GM18861 (cell line): Measurements from ENCODE around the gene KANSL1.

Source experiments
- ATAC-seq: cut with Tn5 transposase; IDR thresholded peaks from one replicate; pipeline ENCODE4 v1.9.1; 2021; ENCODE audit not compliant: unreplicated experiment

KANSL1 gene

GRCh38 chr17:46082257-46082656 lies 111.0 kb downstream of the KANSL1 start:
- no peak for ATAC-seq

GRCh38 chr17:46081018-46081320 lies 112.3 kb downstream of the KANSL1 start:
- ATAC-seq = no peak

- ATAC-seq = no peak
Observed at GRCh38 chr17:46080118-46081017, 112.9 kb downstream of the KANSL1 start.

- no peak for ATAC-seq
Observed at GRCh38 chr17:46078675-46079074, 114.6 kb downstream of the KANSL1 start.

- no peak for ATAC-seq
Observed at GRCh38 chr17:46074540-46074939, 118.7 kb downstream of the KANSL1 start.

- ATAC-seq = no peak
Observed at GRCh38 chr17:46072998-46073397, 120.2 kb downstream of the KANSL1 start.

- ATAC-seq = no peak
Observed at GRCh38 chr17:46071796-46072195, 121.4 kb downstream of the KANSL1 start.

- no peak for ATAC-seq
Observed at GRCh38 chr17:46064460-46064859, 128.8 kb downstream of the KANSL1 start.

GRCh38 chr17:46063241-46063640 lies 130.0 kb downstream of the KANSL1 start:
- no peak for ATAC-seq

- ATAC-seq = no peak
Observed at GRCh38 chr17:46061435-46061834, 131.8 kb downstream of the KANSL1 start.

- ATAC-seq = no peak
Observed at GRCh38 chr17:46060461-46060860, 132.8 kb downstream of the KANSL1 start.

GRCh38 chr17:46059486-46059885 lies 133.7 kb downstream of the KANSL1 start:
- no peak for ATAC-seq

- ATAC-seq = no peak
Observed at GRCh38 chr17:46057366-46057765, 135.9 kb downstream of the KANSL1 start.

GRCh38 chr17:46056800-46057304 lies 136.4 kb downstream of the KANSL1 start:
- ATAC-seq = no peak

GRCh38 chr17:46053911-46054534 lies 139.2 kb downstream of the KANSL1 start:
- no peak for ATAC-seq

GRCh38 chr17:46049656-46050055 lies 143.6 kb downstream of the KANSL1 start:
- no peak for ATAC-seq

GRCh38 chr17:46047856-46048255 lies 145.4 kb downstream of the KANSL1 start:
- ATAC-seq = no peak

- ATAC-seq = no peak
Observed at GRCh38 chr17:46047398-46047797, 145.8 kb downstream of the KANSL1 start.

- ATAC-seq = no peak
Observed at GRCh38 chr17:46046957-46047356, 146.3 kb downstream of the KANSL1 start.

GRCh38 chr17:46045639-46046038 lies 147.6 kb downstream of the KANSL1 start:
- ATAC-seq = no peak

GRCh38 chr17:46044989-46045388 lies 148.2 kb downstream of the KANSL1 start:
- no peak for ATAC-seq

GRCh38 chr17:46044286-46044928 lies 148.8 kb downstream of the KANSL1 start:
- no peak for ATAC-seq
